Endothelial cell of umbilical vein (primary cell): ENCODE results near the gene ENG.

Experiments used
- CTCF ChIP-seq, 2 donors: IDR thresholded peaks; 1 replicate in 1 of 2; 2 replicates in 1 of 2; pipeline ENCODE4 v1.5.1; 2011; ENCODE audit warnings: low read length in 2 of 2, mild to moderate bottlenecking in 2 of 2, moderate library complexity in 2 of 2, control low read depth in 1 of 2, inconsistent platforms in 1 of 2, low read depth in 1 of 2; ENCODE audit not compliant: insufficient read depth in 1 of 2; ENCODE audit errors: extremely low read depth in 1 of 2
- MAX ChIP-seq: IDR thresholded peaks from 2 replicates; pipeline ENCODE4 v1.6.1; 2011; ENCODE audit not compliant: insufficient read depth, insufficient read length
- MYC ChIP-seq: IDR thresholded peaks from one replicate; pipeline ENCODE4 v1.6.1; 2011; ENCODE audit warnings: mild to moderate bottlenecking, low read depth, low read length
- POLR2A ChIP-seq: IDR thresholded peaks from 2 replicates; pipeline ENCODE4 v1.6.1; 2012; ENCODE audit warnings: low read depth, mild to moderate bottlenecking, control low read depth, low read length
- POLR2AphosphoS5 ChIP-seq: IDR thresholded peaks from 2 replicates; pipeline ENCODE4 v1.6.1; 2012; ENCODE audit warnings: low read depth, mild to moderate bottlenecking, control low read depth, low read length, moderate library complexity; ENCODE audit not compliant: insufficient read depth

DNA sequence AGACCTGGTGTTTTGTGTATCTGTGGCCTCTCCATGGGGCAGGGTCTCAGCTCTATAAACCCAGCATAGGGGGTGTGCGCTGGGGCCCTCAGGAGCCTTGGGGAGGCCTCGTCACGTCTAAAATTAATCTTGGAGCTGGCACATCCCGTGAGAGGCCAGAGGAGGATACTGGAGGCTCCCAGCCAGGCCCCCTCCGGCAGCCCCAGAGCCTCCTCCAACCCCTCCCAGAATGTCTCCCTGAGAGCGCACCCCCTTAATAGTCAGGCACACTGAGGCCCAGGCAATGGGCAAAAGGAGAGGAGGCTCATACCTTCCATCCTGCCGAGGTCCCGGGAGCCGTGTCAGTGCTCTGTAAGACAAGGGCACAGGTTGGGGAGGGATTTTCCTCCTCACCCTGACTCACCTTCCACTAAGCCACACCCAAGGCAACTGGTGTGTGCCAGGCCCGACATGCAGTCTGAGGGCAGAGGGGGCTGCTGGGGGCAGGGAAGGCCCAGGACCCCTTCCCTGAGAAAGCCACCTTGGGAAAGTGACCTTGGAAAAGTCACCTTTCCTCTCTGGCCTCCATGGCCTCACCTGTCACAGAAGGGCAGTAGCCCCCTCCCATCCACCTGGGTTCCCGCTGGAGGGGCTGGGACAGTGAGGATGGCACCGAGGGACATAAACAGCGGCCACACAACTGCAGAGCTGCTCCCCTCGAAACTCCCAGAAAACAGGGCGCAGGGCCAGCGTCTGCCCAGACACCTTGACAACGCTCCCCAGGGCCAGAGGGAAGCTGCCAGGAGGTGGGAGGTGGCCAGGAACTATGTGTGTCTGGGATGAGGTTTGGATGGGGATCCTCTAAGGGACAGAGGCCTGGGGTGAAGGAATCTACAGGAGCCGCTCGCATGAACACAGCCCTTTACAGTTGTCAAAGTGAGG, 20.1 kb upstream of the ENG start:
- TF ChIP-seq POLR2AphosphoS5 (no peak), CTCF (IDR thresholded peaks at IDR 0.05; ENCODE audit: extremely low read depth in 1 of 2, insufficient read depth in 1 of 2, low read depth in 1 of 2, low read length in 2 of 2) (no peak), POLR2A (no peak), MYC (no peak), MAX (no peak)
